ENCODE results near the gene NPBWR2.

Gene NPBWR2

GRCh38 chr20:64137598-64138031 is 30.2 kb upstream of the NPBWR2 start:
- ChIA-PET POLR2A (no interaction called here), CTCF (interaction anchor here (0.6 to 1.1 kb wide), 2 partner anchors 18 to 760 kb away, joined by 3 read pairs; no protein-coding TSS in a partner anchor)
- no peak overlapping the region for H3K27ac ChIP-seq (ENCODE audit: extremely low read depth, low read depth, low read length)
- H3K36me3 ChIP-seq (ENCODE audit: control insufficient read depth in 2 of 2, insufficient read depth in 1 of 2, low read length in 2 of 2), result no peaks in the 10 kb centered on the region
- TF ChIP-seq ZNF146 (tag by site-specific recombination; IDR thresholded peaks at IDR 0.05) (no peak), ZBTB20 (tag by site-specific recombination; IDR thresholded peaks at IDR 0.05) (no peak), RBAK (tag by site-specific recombination; IDR thresholded peaks at IDR 0.05) (no peak), ZNF350 (tag by site-specific recombination; IDR thresholded peaks at IDR 0.05) (no peak), SCRT1 (tag by site-specific recombination; IDR thresholded peaks at IDR 0.05; ENCODE audit: borderline replicate concordance) (no peak), ZNF112 (tag by site-specific recombination; IDR thresholded peaks at IDR 0.05) (no peak), ZNF677 (tag by site-specific recombination; IDR thresholded peaks at IDR 0.05) (no peak), ZFP69B (tag by site-specific recombination; IDR thresholded peaks at IDR 0.05) (no peak), INSM2 (tag by site-specific recombination; IDR thresholded peaks at IDR 0.05) (no peak), ZNF169 (tag by site-specific recombination; IDR thresholded peaks at IDR 0.05) (no peak)
- TF ChIP-seq, protein P1, sequence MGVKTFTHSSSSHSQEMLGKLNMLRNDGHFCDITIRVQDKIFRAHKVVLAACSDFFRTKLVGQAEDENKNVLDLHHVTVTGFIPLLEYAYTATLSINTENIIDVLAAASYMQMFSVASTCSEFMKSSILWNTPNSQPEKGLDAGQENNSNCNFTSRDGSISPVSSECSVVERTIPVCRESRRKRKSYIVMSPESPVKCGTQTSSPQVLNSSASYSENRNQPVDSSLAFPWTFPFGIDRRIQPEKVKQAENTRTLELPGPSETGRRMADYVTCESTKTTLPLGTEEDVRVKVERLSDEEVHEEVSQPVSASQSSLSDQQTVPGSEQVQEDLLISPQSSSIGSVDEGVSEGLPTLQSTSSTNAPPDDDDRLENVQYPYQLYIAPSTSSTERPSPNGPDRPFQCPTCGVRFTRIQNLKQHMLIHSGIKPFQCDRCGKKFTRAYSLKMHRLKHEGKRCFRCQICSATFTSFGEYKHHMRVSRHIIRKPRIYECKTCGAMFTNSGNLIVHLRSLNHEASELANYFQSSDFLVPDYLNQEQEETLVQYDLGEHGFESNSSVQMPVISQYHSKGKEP (tag by site-specific recombination; IDR thresholded peaks at IDR 0.05), result no peak
- TF ChIP-seq, protein P2, sequence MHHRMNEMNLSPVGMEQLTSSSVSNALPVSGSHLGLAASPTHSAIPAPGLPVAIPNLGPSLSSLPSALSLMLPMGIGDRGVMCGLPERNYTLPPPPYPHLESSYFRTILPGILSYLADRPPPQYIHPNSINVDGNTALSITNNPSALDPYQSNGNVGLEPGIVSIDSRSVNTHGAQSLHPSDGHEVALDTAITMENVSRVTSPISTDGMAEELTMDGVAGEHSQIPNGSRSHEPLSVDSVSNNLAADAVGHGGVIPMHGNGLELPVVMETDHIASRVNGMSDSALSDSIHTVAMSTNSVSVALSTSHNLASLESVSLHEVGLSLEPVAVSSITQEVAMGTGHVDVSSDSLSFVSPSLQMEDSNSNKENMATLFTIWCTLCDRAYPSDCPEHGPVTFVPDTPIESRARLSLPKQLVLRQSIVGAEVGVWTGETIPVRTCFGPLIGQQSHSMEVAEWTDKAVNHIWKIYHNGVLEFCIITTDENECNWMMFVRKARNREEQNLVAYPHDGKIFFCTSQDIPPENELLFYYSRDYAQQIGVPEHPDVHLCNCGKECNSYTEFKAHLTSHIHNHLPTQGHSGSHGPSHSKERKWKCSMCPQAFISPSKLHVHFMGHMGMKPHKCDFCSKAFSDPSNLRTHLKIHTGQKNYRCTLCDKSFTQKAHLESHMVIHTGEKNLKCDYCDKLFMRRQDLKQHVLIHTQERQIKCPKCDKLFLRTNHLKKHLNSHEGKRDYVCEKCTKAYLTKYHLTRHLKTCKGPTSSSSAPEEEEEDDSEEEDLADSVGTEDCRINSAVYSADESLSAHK (tag by site-specific recombination; IDR thresholded peaks at IDR 0.05), result no peak
- no peaks in the 10 kb centered on the region for H3K9me3 ChIP-seq (ENCODE audit: control insufficient read depth, insufficient read depth, low read depth, low read length)
- no peaks in the 10 kb centered on the region for H3K4me1 ChIP-seq (ENCODE audit: control insufficient read depth, insufficient read depth, low read length)
- no peak overlapping the region for H3K4me3 ChIP-seq (ENCODE audit: low read depth, low read length)

GRCh38 chr20:64136004-64136710 is 28.8 kb upstream of the NPBWR2 start:
- ChIA-PET POLR2A (no interaction called here), CTCF (interaction anchor here (0.5 kb wide), 1 partner anchor 67 kb away, joined by 4 read pairs; no protein-coding TSS in a partner anchor)
- no peaks in the 10 kb centered on the region for H3K9me3 ChIP-seq (ENCODE audit: control insufficient read depth, insufficient read depth, low read depth, low read length)
- no peaks in the 10 kb centered on the region for H3K4me1 ChIP-seq (ENCODE audit: control insufficient read depth, insufficient read depth, low read length)
- no peaks in the 10 kb centered on the region for H3K36me3 ChIP-seq (ENCODE audit: control insufficient read depth in 2 of 2, insufficient read depth in 1 of 2, low read length in 2 of 2)
- H3K4me3 ChIP-seq (ENCODE audit: low read depth, low read length), result no peak overlapping the region
- no peak overlapping the region for H3K27ac ChIP-seq (ENCODE audit: extremely low read depth, low read depth, low read length)
- TF ChIP-seq ZNF292 (tag by site-specific recombination; IDR thresholded peaks at IDR 0.05; ENCODE audit: borderline replicate concordance, low read depth) (no peak), MYNN (tag by site-specific recombination; IDR thresholded peaks at IDR 0.05; ENCODE audit: borderline replicate concordance) (no peak), REPIN1 (tag by site-specific recombination; IDR thresholded peaks at IDR 0.05; ENCODE audit: low read depth) (no peak), ZBTB48 (tag by site-specific recombination; IDR thresholded peaks at IDR 0.05) (peak; percentile 83), ZNF148 (tag by site-specific recombination; IDR thresholded peaks at IDR 0.05; ENCODE audit: borderline replicate concordance) (no peak)
